Activated naive CD8-positive, alpha-beta T cell treated with anti-CD3 and anti-CD28 coated beads, Interleukin-2, amount 50 U/mL, for 24 hours (primary cell): ENCODE measurements around the gene ZSCAN20.

Experiments
- ATAC-seq: fragments of 150-1000 bp; cut with Tn5 transposase; one replicate; pipeline ENCODE4 v1.10.0; 2021
- DNase-seq: peaks from one replicate; pipeline ENCODE4 v3.0.0; 2021
- H3K27ac Mint-ChIP-seq: one replicate; pipeline ENCODE4 v1.8.0; 2021; ENCODE audit warnings: mild to moderate bottlenecking, mixed read lengths
- H3K27me3 Mint-ChIP-seq: one replicate; pipeline ENCODE4 v1.8.0; 2021; ENCODE audit warnings: mixed read lengths
- H3K36me3 Mint-ChIP-seq: one replicate; pipeline ENCODE4 v1.8.0; 2021; ENCODE audit warnings: low read depth, mixed read lengths
- H3K4me1 Mint-ChIP-seq: one replicate; pipeline ENCODE4 v1.8.0; 2021; ENCODE audit warnings: mixed read lengths
- H3K4me3 Mint-ChIP-seq: one replicate; pipeline ENCODE4 v1.8.0; 2021; ENCODE audit warnings: mild to moderate bottlenecking, moderate library complexity, mixed read lengths
- H3K9me3 Mint-ChIP-seq: one replicate; pipeline ENCODE4 v1.8.0; 2021; ENCODE audit warnings: mixed read lengths

ZSCAN20 gene

DNA sequence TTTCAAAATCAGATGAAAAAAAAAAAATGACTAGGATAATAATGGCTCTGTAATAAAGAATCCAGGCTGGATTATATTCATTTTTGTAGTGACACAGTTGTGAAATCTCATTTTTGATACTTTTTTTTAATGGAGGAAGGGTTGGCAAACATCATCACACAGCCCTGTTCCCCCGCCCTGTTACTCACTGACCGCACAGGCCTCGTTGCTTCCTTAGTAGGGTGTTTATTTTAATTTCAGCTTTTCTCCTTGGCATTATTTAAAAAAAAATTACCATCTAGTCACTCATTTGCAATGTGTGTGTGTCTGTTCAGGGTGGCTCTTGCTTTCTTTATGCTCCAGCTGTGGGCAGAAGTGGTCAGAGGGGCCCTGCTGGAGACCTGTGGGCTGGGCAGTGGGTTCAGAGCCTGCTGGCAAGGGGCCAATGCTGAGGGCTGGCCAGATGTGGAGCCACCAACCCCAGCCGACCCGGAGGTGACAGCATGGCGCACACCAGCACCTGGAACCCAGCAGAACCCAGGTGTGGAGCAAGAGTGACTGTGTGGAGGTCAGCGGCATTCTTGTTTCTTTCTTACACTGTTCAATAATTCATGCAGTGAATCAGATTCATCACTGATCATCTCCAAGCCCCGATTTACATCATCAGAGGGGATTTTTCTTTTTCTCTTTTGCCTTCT, 44.6 kb downstream of the ZSCAN20 start:
- ATAC-seq: no peak
- peaks cover 11% of the 10 kb centered on the region for H3K27me3 Mint-ChIP-seq
- H3K36me3 Mint-ChIP-seq: no peaks in the 10 kb centered on the region

DNA sequence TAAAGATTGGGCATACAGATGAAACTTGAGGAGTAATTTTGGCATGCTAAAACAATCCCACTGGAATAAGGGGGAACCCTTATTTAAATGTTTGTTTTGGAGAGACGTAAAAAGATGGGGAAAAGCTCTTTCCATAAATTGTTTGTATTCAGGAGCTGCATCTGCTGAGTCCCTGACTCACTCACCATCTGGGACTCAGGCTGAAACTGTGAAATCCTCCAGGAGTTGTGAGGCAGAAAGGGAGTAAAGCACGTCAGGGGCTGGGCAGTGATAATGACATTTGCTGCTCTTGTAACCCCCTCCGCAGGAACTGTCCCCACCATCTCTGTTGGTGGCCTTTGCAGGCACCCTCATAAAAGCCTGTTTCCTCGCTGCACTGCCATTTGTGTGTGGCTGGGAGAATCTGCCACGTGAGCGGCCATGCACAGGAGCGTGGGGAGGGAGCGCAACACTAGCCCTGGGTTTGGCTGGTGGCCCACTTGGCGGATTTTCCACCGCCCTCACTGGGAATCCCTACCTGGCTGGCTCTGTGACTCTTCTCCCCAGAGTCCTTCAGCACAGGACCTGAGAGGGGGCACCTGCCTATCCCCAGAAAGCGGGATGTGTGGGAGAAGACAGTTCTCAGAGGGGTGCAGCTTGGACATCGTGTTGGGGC, 45.3 kb downstream of the ZSCAN20 start:
- ATAC-seq: no peak
- H3K4me1 Mint-ChIP-seq: no peaks in the 10 kb centered on the region
- no peak overlapping the region for H3K4me3 Mint-ChIP-seq
- no peaks in the 10 kb centered on the region for H3K9me3 Mint-ChIP-seq
- no peaks in the 10 kb centered on the region for H3K36me3 Mint-ChIP-seq
- H3K27ac Mint-ChIP-seq: no peak overlapping the region
- H3K27me3 Mint-ChIP-seq: peaks cover 11% of the 10 kb centered on the region
- DNase-seq: no peak

More for the DNA sequence above, 44.6 kb downstream of the ZSCAN20 start:
- Mint-ChIP-seq H3K9me3 (no peaks in the 10 kb centered on the region), H3K4me1 (no peaks in the 10 kb centered on the region), H3K4me3 (no peak overlapping the region), H3K27ac (no peak overlapping the region)
- no peak for DNase-seq

DNA sequence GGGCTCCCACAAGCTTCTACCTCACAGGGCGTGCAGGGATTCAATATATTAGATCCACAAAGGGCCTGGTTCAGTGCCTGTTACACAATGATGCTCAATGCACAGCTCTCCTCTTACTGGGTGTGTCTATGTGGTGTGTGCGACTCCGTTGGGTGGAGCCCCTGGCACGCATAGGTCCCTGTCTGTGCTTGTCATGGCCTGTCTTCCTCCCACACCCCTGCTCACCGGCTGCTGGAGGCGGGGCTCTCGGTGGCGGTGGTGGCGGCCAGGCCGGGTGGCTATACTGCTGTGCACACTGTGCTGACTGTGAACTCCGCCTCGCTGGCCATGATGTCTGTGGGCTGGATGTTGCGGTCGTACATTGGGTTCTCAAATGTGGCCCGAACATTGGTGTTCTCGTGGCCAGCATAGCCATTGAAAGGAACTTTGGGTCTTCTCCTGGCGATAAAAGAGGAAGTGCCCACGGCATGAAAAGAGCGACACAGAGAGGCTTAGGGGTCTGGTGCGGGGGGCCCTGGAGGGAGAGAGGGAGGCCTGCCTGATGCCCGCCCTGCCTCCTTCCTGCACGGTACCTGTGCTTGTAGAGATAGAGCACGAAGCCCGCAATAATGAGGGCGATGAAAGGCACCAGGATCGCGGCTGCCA, 46.9 kb downstream of the ZSCAN20 start:
- H3K4me3 Mint-ChIP-seq: no peak overlapping the region
- ATAC-seq (no peak), DNase-seq (no peak)
- no peaks in the 10 kb centered on the region for H3K4me1 Mint-ChIP-seq
- H3K9me3 Mint-ChIP-seq: no peaks in the 10 kb centered on the region
- H3K27me3 Mint-ChIP-seq: peaks cover 10% of the 10 kb centered on the region
- H3K36me3 Mint-ChIP-seq: no peaks in the 10 kb centered on the region
- H3K27ac Mint-ChIP-seq: no peak overlapping the region

DNA sequence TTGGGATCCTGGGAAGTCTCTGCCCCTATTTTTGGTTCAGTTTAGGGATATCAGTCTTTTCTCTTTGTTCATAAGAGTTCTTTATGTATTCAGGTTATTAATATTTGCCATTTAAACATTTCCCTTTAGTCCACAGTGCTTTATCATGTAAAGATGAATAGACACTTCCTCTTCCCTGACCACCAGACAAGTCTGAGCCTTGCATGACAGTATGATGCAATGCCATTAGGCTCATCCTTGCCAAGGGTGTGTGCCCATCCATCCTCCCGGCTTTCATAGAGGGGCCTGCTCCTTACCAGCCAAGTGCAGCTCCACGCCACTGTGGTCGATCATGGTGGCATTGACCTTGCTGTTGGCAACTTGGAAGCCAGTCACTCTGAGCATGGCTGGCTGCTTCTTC, 52.1 kb downstream of the ZSCAN20 start:
- DNase-seq: no peak
- no peak for ATAC-seq
- Mint-ChIP-seq H3K4me3 (no peak overlapping the region), H3K9me3 (no peaks in the 10 kb centered on the region), H3K4me1 (no peaks in the 10 kb centered on the region), H3K27me3 (peaks cover 14% of the 10 kb centered on the region), H3K27ac (no peak overlapping the region), H3K36me3 (no peaks in the 10 kb centered on the region)

DNA sequence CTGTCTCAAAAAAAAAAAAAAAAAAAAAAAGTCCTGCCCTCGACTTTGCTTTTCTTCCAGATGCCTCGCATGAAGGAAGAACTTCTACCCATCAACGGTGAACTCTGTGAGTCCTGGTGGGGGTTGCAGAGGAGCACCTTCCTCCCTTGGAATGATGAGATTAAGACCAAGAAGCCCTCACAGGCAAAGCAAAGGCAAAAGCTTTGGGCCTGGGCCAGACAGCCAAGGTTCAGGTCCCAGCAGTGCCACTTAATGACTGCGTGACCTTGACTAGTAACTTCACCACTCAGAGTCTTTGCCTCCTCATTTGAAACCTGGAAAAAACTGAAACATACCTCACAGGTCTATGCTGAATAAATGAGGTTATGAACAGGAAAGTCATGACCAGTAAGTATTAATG, 55.5 kb downstream of the ZSCAN20 start:
- H3K4me1 Mint-ChIP-seq: no peaks in the 10 kb centered on the region
- ATAC-seq (no peak), DNase-seq (no peak)
- H3K27ac Mint-ChIP-seq: no peak overlapping the region
- H3K36me3 Mint-ChIP-seq: no peaks in the 10 kb centered on the region
- no peak overlapping the region for H3K4me3 Mint-ChIP-seq
- no peaks in the 10 kb centered on the region for H3K9me3 Mint-ChIP-seq
- peaks cover 19% of the 10 kb centered on the region for H3K27me3 Mint-ChIP-seq

DNA sequence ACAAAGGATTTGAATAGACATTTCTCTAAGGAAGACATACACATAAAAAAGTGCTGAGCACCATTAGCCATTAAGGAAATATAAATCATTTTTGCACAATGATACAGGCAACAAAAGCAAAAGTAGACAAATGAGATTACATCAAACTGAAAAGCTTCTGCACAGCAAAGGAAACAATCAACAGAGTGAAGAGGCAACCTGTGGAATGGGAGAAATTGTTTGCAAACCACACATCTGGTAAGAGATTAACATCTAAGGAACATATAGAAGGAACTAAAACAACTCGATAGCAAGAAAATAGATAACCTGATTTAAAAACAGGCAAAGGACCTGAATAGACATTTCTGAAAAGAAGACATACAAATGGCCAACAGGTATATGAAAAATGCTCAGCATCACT, 57.5 kb downstream of the ZSCAN20 start:
- DNase-seq (no peak), ATAC-seq (no peak)
- Mint-ChIP-seq H3K27me3 (peaks cover 23% of the 10 kb centered on the region), H3K9me3 (no peaks in the 10 kb centered on the region), H3K4me1 (no peaks in the 10 kb centered on the region), H3K4me3 (no peak overlapping the region), H3K36me3 (no peaks in the 10 kb centered on the region), H3K27ac (no peak overlapping the region)

DNA sequence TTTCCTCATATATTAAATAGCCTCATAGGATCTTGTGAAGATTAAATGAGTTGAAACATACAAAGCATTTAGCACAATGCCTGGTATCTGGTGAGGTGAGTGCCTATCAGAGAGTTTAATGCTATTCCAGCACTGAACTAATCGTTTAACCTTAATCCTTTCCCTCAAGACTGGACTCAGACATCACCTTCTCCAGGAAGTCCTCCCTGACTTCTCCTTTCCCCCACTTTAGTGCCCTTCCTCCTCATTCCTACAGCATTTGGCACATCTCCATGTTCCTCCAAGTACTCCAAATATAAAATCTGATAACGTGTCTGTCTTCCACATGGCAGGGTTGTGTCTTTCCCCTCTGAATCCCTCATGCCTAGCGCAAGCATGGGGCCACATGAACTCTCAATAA, 59.8 kb downstream of the ZSCAN20 start:
- H3K27ac Mint-ChIP-seq: no peak overlapping the region
- no peaks in the 10 kb centered on the region for H3K36me3 Mint-ChIP-seq
- peaks cover 16% of the 10 kb centered on the region for H3K27me3 Mint-ChIP-seq
- ATAC-seq (no peak), DNase-seq (no peak)
- H3K4me3 Mint-ChIP-seq: no peak overlapping the region
- H3K9me3 Mint-ChIP-seq: no peaks in the 10 kb centered on the region
- no peaks in the 10 kb centered on the region for H3K4me1 Mint-ChIP-seq

DNA sequence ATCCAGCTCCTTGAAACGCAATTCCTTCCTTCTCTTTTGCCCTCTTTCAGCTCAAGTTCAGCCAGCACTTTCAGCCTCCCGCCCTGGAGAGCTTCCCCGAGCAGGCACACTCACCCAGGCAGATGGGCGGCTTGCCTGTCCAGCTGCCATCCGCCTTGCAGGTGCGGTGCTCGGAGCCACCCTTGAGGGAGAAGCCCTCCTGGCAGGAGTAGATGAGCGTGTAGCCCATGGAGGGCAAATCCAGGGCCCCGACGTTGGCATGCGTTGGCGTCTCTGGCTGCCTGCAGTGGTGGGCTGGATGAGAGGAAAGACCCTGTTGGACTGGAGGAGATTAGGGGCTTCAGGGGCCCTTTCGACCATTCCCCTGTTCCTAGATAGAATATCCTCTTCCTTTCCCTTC, 60.5 kb downstream of the ZSCAN20 start:
- no peak for DNase-seq
- Mint-ChIP-seq H3K27ac (no peak overlapping the region), H3K27me3 (peaks cover 15% of the 10 kb centered on the region), H3K4me3 (no peak overlapping the region), H3K36me3 (no peaks in the 10 kb centered on the region), H3K4me1 (no peaks in the 10 kb centered on the region), H3K9me3 (no peaks in the 10 kb centered on the region)
- ATAC-seq: no peak

DNA sequence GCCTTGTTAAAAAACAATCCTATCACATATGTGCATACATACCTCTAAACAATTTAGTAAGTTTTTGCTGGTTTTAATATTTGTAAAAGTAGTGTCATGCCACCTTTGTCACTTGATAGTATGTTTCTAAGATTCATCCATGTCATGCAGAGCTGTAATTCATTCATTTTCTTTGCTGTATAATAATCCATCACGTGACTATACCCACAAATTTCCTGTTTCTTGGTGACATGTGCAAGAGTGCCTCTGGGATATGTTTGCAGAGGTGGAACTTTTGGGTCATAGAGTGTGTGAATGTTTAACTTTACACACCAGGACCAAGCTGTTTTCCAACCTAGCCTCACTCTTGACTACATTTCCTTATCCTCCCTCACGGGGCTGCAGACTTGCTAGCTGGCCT, 62.9 kb downstream of the ZSCAN20 start:
- no peak overlapping the region for H3K4me3 Mint-ChIP-seq
- H3K9me3 Mint-ChIP-seq: no peaks in the 10 kb centered on the region
- H3K27ac Mint-ChIP-seq: no peak overlapping the region
- no peak for DNase-seq
- peaks cover 9% of the 10 kb centered on the region for H3K4me1 Mint-ChIP-seq
- ATAC-seq: no peak
- H3K36me3 Mint-ChIP-seq: no peaks in the 10 kb centered on the region
- peaks cover 15% of the 10 kb centered on the region for H3K27me3 Mint-ChIP-seq

DNA sequence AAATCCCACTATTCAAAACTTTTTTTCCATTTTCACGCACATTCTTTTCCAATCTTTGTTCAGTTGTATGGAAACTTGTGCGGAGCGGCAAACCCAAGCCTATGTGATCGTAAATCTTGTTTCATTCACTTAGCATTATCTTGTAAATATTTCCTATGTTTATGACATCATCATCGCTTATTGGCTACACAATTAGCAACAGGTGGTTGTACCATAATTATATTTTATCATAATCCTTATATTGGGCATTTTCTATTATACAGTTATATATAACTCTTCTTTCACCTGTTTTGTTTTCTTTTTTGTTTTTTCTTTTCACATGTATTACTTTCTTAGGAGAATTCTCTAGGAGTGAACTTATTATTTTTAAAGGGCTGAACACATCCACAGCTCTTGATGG, 65.4 kb downstream of the ZSCAN20 start:
- Mint-ChIP-seq H3K4me3 (no peak overlapping the region), H3K27ac (no peak overlapping the region), H3K27me3 (peaks cover 16% of the 10 kb centered on the region), H3K36me3 (no peaks in the 10 kb centered on the region), H3K9me3 (no peaks in the 10 kb centered on the region), H3K4me1 (peaks cover 9% of the 10 kb centered on the region)
- ATAC-seq: no peak
- DNase-seq: no peak

DNA sequence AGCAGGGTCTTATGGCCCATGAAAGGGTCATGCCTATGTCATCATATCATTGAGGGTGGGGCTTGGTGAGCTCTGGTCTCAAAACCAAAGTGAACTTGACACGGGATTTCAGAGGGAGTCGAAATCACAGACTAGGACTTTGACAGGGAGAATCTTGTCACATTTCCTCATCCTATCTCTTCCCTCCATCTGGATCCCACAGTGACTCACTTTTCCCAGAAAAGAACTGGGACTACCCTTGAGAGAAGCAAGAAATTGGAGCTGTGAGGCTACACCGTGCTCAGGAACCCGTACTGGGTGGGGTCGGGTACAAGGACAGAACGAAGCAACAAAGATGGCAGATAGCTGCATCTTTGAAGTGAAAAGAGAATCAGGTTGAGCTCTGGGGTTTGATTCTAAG, 69.5 kb downstream of the ZSCAN20 start:
- Mint-ChIP-seq H3K4me1 (peaks cover 9% of the 10 kb centered on the region), H3K27ac (no peak overlapping the region), H3K36me3 (no peaks in the 10 kb centered on the region), H3K9me3 (no peaks in the 10 kb centered on the region), H3K4me3 (no peak overlapping the region), H3K27me3 (peaks cover 16% of the 10 kb centered on the region)
- DNase-seq: no peak
- no peak for ATAC-seq
